Fibroblast of the conjunctiva (primary cell): ENCODE data around the gene HOXC9.

Experiments used
- DNase-seq: peaks from one replicate; pipeline ENCODE4 v3.0.0-alpha.2; 2010; ENCODE audit warnings: low read depth

The HOXC9 gene

DNA sequence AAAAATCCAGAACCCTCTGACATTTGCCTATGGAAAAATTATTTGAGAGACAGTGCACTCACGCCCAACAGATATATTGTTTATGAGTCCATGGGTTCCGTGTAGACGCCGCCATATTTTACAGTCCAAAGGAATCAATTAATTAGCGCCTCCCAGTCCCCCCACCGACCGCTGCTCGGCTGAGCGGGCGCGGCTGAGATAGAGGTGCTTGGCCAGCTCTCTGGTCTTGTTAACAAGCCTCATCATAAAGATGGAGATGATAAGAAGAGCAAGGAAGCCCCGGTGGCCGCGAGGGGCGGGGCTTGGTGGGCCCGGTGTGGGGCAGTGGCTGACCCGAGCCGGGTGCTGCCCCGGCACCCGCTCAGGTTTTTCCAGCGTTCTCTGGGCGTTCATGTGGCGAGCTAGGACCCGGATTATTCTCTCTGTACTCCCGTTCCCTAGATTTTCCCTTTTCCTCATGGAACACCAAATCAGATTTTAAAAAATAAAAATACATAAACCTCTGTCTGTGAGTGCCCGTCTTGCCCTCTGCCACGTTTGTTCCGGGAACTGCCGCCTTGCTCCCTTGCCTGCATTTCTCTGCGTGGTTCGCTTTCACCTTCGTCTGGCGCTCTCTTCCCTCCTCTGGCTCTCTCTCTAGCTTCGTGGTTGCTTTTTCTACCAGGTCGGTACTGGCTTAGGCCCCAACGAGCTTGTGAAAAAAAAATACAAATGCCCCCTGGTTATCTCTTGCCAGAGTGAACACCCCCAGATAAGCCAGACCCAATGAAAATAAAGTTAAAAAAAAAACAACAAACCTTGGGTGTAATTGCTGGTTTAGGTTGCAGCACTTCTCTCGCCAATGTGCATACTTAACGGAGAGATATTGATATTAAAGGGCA is 36.3 kb upstream of the HOXC9 start:
- DNase-seq = no peak

DNA sequence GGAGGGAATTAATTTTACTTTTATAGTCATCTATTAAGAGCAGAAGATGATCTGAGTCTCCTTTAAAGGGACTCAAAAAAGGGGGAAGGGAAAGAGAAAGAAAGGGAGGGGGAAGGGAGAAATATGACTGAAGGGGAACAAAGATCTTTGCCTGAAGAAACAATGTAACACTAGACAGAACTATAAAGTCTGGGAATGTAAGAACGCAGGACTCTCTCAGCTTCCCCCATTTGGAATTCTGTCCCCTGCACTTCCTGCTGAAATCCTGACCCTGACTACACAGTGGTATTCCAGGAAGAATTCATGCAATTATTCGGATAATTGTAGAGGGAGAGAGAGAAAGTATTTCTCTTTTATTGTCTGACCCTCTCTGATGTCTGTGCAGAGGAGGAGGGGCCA is 35.6 kb upstream of the HOXC9 start:
- no peak for DNase-seq

DNA sequence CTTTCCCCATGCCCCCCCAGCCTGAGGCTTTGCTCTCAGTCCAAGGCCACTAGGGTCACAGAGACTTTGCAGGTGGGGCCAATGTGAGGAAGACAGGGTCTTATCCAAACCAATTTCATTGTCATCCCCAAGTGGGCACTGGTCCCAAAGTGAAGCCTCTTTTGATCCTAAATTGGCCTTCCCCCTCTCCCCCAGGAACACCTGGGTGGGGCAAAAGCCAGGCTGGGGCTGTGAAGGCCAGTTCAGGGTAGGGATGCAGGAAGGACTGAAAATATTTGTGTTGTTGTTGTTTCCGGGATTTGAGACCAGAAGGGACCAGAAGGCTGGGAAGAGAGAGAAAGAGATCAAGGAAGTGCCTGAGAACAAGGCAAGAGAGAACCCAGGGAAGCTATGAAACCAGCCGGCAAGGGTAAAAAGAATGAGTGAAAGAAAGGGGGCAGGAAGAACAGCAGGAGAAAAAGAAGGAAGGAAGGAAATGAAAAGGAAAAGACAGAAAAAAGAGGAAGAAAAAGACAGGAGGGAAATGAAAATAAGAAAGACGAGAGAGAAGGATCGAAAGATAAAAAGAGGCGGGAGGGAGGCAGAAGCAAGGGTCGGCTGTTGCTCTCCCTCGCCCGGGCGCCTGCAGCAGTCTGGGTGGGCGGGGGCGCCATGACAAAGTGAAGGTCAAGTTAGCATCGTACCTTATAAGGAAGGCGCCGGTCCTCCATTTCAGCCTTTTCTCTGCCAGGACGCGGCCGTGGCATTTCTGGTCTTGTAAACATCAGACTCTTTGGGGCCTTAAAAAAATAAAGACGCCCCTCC is 34.5 kb upstream of the HOXC9 start:
- no peak for DNase-seq

DNA sequence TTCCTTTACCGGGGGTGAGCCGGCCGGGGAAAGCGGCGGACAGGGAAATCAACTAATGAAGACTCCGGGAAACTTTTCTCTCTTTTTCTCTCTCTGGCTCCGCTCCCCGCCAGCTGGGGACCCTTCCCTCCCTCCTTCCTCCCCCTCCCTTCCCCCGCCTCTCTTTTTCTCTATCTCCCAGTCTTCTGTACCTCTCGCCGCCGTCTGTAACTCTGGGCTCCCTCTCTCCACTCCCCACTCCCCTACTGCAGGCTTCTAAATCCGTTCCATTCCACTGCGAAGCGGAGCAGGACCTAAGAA is 33.9 kb upstream of the HOXC9 start:
- no peak for DNase-seq

DNA sequence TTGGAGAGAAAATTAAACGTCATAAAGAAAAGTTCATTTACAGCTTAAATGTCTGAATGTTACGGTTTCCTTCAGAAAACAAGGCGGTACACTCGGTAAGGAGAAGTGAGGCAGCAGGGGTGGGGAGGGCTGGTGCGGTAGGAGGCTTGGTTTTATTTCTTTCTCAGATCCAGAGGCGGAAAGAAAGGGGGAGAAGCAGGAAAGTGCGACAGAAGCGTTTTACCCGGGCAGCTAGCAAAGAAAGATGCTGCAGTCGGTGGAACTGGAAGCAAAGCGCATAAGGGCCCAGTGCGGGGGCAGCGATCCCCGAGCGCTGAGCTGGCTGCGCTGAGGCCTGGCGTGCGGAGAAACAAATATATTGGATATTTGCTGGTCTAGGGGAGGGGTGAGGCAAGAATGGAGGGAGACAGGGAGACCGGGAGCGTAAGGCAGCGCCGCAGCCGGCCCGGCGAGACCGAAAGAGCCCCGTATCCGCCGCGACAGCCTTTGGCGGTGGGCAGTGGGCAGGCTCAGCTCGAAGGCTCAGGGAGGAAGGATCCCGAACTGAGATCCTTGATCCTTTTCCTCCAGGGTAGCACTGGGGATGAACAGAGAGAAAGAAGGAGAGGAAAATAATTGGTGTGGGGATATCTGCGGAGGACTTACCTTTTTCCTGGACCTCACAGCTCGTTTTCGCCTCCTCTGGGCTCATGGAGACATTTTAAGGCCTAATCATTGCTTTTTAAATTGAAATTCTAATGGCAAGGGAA is 33.4 kb upstream of the HOXC9 start:
- no peak for DNase-seq

DNA sequence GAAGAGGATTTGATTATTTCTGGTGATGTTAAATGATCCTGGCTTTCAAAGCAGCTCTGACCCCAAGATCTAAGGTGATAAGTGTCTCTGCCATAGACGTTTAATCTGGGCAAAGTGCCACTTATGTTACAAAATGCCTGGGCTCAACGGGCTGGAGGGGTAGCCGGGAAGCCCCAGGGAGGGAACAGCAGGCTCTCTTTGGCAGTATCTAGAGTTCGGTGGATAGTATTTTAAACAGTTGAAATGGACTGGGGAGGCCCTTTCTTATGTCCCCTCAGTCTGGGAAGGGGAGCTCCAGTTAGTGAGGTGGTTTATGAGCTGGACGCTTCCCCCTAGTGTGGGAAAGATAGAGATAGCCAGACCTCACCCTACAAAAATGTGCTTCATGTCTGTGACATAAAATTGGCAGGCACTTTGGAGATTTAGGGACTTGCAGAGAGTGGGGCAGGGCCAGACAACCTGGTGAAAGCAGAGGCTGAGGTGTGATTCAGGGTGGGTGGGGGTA is 32.5 kb upstream of the HOXC9 start:
- DNase-seq = no peak

DNA sequence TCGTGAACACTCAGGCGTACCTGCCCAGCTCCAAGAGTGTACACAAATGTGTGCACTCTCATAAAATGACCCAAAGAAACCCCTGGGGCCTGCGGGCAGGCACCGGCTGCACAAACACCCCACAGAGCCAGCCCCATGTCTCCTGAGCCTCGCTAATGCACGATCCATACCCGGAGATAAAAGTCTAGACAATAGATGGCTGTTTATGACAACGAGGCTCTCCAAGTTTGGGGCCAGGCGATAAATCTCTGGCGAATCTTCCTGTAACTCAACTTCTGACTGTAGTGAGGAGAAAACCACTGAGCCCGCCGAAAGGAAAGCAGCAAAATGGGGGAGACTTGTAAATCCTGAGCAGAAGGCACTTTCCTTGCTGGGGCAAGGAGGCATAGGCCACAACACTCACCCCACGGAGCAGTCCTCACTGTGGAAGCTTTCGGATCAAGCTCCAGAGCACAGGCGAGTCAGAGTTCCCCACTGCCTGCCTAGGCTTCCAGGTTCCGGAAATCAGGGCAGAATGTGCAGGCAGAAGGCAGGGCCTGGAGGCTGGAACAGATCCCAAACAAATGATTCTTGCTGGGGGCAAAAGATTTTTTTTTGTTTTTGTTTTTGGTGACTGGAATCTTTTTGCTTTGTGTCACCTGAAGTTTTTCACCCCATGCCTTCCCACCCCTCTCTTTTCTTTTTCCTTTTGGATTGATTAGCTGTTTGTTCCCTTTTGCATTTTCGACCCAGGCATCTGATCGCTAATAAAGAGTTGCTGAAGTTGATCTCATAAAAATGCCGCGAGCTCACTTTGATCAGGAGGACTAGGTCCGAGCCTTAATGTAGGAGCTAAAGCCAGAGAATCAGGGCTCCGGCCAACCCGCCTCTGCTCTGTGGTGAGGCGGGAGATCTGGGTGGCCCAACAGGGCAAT is 31.5 kb upstream of the HOXC9 start:
- DNase-seq = no peak

DNA sequence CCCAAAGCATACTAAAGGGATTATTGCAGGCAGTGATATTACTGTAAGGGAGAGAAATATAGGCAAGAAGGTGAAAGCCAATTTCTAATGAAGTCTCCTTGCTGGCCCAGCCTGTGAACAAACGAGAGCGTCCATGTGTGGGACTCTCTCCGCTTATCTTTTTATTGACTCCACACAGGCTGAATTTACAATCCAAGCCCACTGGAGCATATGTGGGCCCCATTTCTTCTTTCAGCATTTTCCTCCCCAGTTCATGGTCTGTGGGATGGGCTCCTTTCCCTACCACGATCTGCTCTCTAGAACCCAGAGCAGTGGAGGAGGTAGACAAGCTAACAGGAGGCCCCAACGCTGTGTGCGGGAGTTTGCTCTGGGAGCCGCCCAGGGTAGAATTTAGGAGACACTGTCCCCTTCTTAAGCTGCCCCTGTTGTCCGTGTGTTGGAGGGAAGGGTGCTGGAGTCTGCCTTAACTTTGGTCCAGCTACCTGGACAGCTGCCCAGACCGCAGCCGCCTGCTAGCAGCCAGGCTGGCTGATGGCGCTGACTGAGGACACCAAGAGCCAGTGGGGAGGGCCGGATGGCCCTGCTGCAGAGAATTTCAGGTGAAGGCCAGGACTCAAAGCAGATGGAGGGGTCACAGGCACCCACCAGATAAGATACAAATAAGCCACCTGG is 30.2 kb upstream of the HOXC9 start:
- no peak for DNase-seq

DNA sequence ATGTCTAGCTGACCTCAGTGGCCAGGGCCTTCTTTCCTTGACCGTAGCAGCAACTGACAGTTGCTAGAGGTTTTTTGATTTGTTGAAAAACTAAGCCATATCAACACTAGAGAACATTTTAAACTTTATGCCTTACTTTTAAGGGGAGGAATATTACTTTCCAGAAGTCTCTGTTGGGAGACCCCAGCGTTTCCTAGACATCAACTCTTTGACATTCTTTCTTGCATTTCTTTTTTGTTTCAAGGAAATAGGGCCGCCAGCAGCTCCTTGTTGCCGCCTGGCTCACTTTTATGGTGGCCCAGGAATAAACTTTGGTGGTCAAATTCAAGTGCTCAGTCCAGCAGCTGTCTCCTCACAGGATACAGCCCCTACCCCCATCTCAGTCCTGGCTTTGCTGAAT is 29.5 kb upstream of the HOXC9 start:
- DNase-seq = no peak

DNA sequence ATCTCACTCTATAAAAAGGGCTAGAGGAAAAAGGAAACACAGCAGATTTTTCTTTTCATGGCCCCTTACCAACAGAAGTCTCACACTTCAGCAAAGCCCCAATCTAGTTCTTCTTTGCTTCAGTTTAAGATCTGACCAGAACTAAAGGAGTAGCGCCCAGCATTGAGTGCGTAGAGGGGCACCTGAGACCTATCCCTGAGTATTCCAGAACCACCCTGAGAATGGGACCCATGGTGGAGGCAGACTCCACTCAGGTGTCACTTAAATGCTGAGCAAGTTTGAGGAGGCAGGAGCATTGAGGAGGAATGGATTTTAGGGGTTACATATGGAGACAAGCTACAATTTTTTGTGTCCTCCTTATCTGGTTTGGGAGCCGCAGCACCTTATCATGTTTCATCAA is 28.8 kb upstream of the HOXC9 start:
- DNase-seq = no peak

DNA sequence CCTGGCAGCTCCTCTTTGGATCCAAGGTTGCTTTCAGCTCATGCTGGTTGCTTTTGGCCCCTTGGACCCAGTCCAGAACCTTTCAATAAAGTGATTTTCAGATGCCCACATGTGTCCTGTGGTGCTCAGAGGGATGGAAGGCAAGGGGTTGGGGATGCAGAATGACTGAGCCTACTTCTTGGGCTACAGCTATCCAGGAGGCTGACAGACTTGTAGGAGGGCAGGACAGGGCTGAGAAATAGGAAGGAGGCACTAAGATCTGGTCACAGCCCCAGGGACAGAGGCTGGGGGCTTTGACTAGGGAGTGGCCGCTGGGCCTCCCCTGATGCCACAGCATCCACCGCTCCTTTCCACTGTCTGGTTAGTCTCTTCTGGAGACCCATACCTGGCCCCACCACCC is 28.3 kb upstream of the HOXC9 start:
- DNase-seq = no peak

DNA sequence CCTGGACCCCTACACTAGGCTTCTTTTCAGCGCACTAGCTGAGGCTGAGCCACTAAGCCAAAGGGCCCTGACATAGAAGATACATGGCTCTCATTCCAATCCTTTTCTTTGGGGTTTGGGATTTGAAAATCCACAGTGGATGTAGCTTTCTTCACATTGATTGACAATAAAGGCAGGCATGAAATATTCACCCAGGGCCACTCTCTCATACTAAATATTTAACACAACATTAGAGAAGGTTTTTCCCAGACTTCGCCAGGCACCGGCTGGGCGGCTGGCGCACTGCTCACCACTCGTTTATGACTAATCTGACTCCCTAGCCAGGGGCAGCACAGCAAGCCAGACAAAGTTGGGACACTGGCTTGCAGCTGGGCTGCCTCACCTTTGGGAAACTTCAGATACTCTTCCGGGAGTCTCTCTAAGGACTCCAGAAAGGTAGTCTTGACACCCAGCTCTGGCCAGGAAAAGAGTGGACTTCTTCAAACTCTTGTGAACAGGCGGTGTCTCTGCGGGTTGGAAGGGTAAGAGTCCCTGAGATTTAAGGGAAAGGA is 27.7 kb upstream of the HOXC9 start:
- DNase-seq = no peak

DNA sequence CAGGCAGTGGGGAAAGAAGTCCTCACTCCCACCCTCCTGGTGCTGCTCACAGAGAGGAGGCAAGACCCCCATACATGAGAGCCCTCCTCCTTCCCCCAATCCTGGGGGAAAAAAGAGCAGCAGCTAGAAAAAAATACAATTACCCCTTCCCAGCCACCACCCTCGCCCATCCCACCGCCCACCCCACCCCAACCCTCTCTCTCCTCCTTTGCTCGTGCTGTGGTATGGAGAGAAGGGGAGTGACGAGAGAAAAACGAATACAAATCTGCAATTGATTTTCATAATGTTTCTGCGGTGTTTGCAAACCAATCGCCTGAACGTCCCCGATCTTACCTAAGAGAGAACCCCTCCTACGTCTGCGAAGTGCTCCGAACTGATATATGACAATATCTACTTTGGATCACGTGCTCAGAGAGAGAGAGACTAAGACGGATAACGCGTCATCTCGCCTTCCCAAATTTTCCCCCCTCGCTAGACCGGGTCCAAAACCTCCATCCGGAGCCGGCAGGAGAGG is 27.2 kb upstream of the HOXC9 start, which contains the start of gene HOXC11:
Gene HOXC11, plus strand, starts transcription at position 405 of the 514 bp plus-strand sequence. CDS start 116 bp downstream, outside the sequence.
- DNase-seq = no peak

DNA sequence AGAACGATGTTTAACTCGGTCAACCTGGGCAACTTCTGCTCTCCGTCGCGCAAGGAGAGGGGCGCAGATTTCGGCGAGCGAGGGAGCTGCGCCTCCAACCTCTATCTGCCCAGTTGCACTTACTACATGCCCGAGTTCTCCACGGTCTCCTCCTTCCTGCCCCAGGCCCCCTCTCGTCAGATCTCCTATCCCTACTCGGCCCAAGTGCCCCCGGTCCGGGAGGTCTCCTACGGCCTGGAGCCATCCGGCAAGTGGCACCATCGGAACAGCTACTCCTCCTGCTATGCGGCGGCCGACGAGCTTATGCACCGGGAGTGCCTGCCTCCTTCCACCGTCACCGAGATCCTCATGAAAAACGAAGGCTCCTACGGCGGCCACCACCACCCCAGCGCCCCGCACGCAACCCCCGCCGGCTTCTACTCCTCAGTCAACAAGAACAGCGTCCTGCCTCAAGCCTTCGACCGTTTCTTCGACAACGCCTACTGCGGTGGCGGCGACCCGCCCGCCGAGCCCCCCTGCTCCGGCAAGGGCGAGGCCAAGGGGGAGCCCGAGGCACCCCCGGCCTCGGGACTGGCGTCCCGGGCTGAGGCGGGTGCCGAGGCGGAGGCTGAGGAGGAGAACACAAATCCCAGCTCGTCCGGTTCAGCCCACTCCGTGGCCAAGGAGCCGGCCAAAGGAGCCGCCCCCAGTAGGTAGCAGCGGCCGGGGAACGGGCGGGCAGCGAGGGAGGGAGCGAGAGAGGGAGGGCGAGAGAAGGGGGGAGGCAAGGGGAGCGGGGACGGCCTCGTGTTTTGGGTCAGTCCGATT is 26.5 kb upstream of the HOXC9 start:
- DNase-seq = no peak

DNA sequence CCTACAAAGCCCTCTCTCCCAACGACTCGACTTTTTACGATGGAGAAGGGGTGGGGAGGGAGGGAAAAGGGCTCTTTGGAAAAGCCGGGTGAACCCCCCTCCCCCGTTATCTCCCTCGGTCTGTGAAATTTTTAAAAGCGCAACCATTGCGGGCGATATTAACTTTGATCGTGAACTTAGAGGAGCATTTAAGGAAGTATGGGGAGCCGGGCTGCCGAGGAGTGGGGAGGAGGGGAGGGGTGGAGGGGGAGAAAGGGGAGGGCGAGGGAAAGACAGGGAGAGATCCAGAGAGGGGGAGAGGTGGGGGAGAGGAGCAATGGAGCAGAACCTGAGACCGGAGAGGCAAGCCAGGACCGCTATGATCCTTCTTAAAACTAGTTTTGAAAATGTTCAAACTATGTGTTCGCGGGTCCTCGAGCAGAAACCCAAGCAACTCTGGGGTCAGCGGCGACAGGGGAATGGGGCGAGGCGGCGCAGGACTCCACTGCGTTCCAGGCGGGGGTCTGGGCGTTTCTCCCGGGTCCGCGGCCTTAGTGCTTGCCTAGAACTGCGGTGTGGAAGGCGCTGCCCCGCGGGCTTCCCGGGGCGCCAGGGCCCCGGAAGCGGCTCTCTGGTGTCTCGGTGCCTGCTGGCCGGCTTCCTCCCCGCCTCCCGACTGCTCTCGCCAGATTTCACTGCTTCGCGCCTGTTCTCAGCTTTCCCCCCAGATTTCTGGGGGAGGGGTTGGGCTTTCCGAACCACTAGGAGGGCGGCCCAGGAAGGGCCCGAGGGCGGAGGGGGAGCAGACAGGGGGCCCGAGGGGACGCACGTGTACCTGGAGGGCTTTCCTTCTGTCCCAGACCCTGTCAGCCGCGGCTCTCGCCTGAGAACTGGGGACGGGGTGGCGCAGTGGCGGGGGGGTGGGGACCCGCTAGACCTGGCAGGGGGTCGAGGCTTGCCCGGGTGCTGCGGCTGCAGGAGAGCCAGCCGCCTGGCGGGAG is 25.6 kb upstream of the HOXC9 start, which contains the start of gene HOTAIR:
Gene HOTAIR, minus strand, starts transcription at position 871 of the 980 bp plus-strand sequence.
- DNase-seq = no peak

DNA sequence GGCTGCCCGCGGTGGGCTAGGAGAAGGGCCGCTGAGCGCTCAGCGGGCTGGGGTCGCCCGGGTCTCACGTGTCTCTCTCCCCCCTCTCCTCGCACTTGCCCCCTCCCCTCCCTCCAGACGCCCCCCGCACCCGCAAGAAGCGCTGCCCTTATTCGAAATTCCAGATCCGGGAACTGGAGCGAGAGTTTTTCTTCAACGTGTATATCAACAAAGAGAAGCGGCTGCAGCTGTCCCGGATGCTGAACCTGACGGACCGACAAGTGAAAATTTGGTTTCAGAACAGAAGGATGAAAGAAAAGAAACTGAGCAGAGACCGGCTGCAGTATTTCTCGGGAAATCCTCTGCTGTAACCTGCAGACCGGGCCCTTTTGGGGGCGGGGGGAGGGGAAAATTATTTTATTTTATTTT is 24.9 kb upstream of the HOXC9 start:
- DNase-seq = no peak

DNA sequence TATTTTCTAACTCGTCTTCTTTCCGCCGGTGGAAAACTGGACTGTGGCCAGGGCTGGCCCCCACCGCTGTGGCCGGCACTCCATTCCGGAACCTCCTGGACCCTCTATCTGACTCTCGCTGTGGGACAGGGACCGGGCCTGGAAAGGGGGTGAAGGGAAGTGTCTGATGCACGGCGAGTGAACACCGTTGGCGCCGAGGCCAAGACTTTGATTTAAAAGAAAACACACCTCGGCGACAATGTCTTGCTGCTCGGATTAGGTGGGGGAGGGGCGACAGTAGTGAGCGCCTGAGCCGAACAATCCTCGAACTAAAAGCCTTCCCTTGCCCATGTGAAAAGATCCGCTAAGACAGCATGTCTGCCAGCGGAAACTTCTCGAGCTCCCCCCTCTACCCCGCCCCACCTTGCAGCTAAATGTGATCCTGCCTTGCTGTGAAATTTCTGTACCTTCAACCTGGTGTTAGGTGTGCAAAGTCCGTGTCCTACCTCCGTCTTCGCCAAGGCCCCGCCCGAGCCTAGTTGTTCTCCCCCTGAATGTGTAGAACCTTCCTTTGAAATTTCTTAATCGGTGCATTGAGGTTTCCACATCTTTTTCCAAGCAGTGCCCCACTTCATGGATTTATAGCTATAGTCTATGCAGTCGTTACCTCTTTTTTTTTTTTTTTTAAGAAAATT is 24.3 kb upstream of the HOXC9 start:
- DNase-seq = no peak
